Osteoblast (primary cell): ENCODE measurements around the gene ADGRV1. TPM values are rescaled to one million over a fixed set of nuclear protein-coding genes. Genes with fewer than 3 reads are reported as not detected.

Experiments used
- DNase-seq: peaks from one replicate; pipeline ENCODE4 v3.0.0; 2011; ENCODE audit warnings: low spot score, mixed read lengths; ENCODE audit not compliant: insufficient read length; ENCODE audit errors: missing footprints
- H2AFZ ChIP-seq: 2 replicates; pipeline ENCODE4 v1.6.0; 2011; ENCODE audit warnings: mild to moderate bottlenecking, low read length
- H3K27ac ChIP-seq: 2 replicates; pipeline ENCODE4 v1.5.1; 2011; ENCODE audit warnings: mild to moderate bottlenecking, low read depth, low read length, moderate library complexity
- H3K27me3 ChIP-seq: 2 replicates; pipeline ENCODE4 v1.6.0; 2012; ENCODE audit warnings: mild to moderate bottlenecking, control low read depth, inconsistent platforms, low read length, moderate library complexity; ENCODE audit not compliant: insufficient read depth
- H3K36me3 ChIP-seq: 2 replicates; pipeline ENCODE4 v1.5.1; 2011; ENCODE audit warnings: mild to moderate bottlenecking, low read length, control low read depth, moderate library complexity; ENCODE audit not compliant: insufficient read depth
- H3K4me1 ChIP-seq: 2 replicates; pipeline ENCODE4 v1.5.1; 2011; ENCODE audit warnings: mild to moderate bottlenecking, low read length, control low read depth, moderate library complexity; ENCODE audit not compliant: insufficient read depth
- H3K4me2 ChIP-seq: 2 replicates; pipeline ENCODE4 v1.6.0; 2011; ENCODE audit warnings: mild to moderate bottlenecking, low read length; ENCODE audit not compliant: insufficient read depth
- H3K4me3 ChIP-seq: fragments of 200-600 bp; sonication (generic); 3 replicates; pipeline ENCODE4 v1.5.1; 2012; ENCODE audit warnings: mild to moderate bottlenecking, low read length, inconsistent platforms; ENCODE audit not compliant: insufficient read depth
- H3K79me2 ChIP-seq: 2 replicates; pipeline ENCODE4 v1.6.0; 2012; ENCODE audit warnings: mild to moderate bottlenecking, low read length, control low read depth, inconsistent platforms; ENCODE audit not compliant: insufficient read depth
- H3K9me3 ChIP-seq: 2 replicates; pipeline ENCODE4 v1.5.1; 2011; ENCODE audit warnings: low read depth, low read length, control low read depth
- H4K20me1 ChIP-seq: 2 replicates; pipeline ENCODE4 v1.6.0; 2012; ENCODE audit warnings: mild to moderate bottlenecking, low read length, control low read depth; ENCODE audit not compliant: insufficient read depth
- total RNA-seq: library from RNA; depleted of rRNA; stranded (reverse); fragments of >200 nt; gene quantifications from 2 replicates; pipeline ENCODE4 v1.2.3, GENCODE V29; 2012
- TF ChIP-seq, protein P1 (sequence below): IDR thresholded peaks from 2 replicates; pipeline ENCODE4 v1.5.1; 2011; ENCODE audit warnings: mild to moderate bottlenecking, low read depth, low read length, moderate library complexity; ENCODE audit errors: extremely low read depth

Gene ADGRV1
- total RNA-seq, 1 donor = under 0.01 TPM

GRCh38 chr5:90557871-90558270 lies 726 bp upstream of the ADGRV1 start:
- peaks cover 43% of the 10 kb centered on the region for H3K27me3 ChIP-seq
- no peaks in the 10 kb centered on the region for H3K4me1 ChIP-seq
- TF ChIP-seq, protein P1, sequence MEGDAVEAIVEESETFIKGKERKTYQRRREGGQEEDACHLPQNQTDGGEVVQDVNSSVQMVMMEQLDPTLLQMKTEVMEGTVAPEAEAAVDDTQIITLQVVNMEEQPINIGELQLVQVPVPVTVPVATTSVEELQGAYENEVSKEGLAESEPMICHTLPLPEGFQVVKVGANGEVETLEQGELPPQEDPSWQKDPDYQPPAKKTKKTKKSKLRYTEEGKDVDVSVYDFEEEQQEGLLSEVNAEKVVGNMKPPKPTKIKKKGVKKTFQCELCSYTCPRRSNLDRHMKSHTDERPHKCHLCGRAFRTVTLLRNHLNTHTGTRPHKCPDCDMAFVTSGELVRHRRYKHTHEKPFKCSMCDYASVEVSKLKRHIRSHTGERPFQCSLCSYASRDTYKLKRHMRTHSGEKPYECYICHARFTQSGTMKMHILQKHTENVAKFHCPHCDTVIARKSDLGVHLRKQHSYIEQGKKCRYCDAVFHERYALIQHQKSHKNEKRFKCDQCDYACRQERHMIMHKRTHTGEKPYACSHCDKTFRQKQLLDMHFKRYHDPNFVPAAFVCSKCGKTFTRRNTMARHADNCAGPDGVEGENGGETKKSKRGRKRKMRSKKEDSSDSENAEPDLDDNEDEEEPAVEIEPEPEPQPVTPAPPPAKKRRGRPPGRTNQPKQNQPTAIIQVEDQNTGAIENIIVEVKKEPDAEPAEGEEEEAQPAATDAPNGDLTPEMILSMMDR = no peak
- peak overlapping the region; percentile 47 for H3K4me3 ChIP-seq
- H3K4me2 ChIP-seq = peak overlapping the region; percentile 59
- H3K27ac ChIP-seq = no peak overlapping the region
- H3K9me3 ChIP-seq = no peaks in the 10 kb centered on the region
- no peaks in the 10 kb centered on the region for H3K79me2 ChIP-seq
- H2AFZ ChIP-seq = no peak overlapping the region
- no peaks in the 10 kb centered on the region for H4K20me1 ChIP-seq
- no peak for DNase-seq
- H3K36me3 ChIP-seq = no peaks in the 10 kb centered on the region

DNA sequence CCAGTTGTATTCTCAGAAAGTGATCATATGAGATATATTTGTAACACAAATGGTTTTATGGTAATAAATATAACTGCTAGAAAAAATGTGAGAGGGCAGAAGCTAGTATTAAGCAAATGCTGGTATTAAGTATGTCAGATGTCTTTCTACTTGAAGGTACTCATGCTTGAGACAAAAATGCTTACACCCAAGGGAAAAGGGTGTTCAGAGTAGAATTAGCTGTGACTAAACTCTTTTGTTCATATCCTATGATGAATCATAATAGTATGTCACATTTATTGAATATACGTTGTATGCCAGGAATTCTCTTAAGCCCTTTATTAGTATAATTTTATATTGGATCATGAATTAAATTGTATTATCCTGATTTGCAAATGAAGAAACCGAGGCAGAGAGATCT lies 2.2 kb downstream of the ADGRV1 start:
- Histone ChIP-seq H3K27me3 (peaks cover 45% of the 10 kb centered on the region), H3K4me3 (no peak overlapping the region), H3K4me2 (no peak overlapping the region), H3K36me3 (no peaks in the 10 kb centered on the region), H3K9me3 (no peaks in the 10 kb centered on the region), H2AFZ (no peak overlapping the region), H3K79me2 (no peaks in the 10 kb centered on the region), H4K20me1 (no peaks in the 10 kb centered on the region), H3K4me1 (no peaks in the 10 kb centered on the region), H3K27ac (no peak overlapping the region)
- DNase-seq = no peak
- TF ChIP-seq, protein P1 = no peak

DNA sequence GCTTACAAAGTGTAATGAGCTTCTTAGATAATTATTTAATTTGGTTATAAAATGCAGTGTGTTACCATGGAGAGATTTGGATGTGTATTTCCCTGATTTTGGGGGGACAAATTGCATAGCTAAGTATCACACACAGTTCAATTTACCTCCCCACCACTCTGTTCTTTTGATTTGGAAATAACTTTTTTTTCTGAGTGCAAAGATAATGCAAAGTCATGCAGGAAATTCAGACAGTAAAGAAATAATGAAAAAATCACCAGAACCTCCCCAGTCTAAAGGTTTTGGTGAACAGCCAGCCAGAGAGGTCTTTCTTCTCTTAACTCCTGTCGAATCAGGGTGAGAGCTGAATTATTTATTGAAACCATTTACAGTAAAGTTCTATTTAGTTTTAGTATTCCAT lies 3.2 kb downstream of the ADGRV1 start:
- no peak overlapping the region for H3K4me3 ChIP-seq

DNA sequence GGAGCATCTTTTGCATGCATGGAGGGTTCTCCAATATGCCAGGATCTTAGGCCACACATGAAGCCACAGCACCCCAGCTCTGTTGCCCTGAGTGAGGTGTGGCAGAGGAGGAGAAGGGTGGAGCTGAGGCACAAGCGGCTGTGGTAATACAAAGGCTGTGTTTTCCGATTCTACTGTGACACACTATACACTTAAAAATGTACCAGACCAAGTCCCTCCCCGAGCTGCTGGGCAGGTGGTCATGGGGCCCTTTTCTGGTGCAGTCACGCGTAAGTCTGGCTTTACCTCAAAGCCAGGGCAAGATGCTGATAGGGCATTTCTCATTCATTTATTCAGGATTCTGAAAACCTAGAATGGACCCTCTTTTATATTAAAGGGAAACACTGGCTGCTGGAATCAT lies 3.7 kb downstream of the ADGRV1 start:
- Histone ChIP-seq H3K4me3 (no peak overlapping the region), H3K9me3 (no peaks in the 10 kb centered on the region), H3K4me2 (no peak overlapping the region), H3K4me1 (no peaks in the 10 kb centered on the region), H2AFZ (no peak overlapping the region), H3K79me2 (no peaks in the 10 kb centered on the region), H3K27ac (no peak overlapping the region), H3K36me3 (no peaks in the 10 kb centered on the region), H3K27me3 (peaks cover 31% of the 10 kb centered on the region), H4K20me1 (no peaks in the 10 kb centered on the region)
- TF ChIP-seq, protein P1 = no peak
- no peak for DNase-seq

More for the DNA sequence above, 3.2 kb downstream of the ADGRV1 start:
- no peaks in the 10 kb centered on the region for H3K36me3 ChIP-seq
- no peak overlapping the region for H3K4me2 ChIP-seq
- H3K27ac ChIP-seq = no peak overlapping the region
- no peaks in the 10 kb centered on the region for H3K4me1 ChIP-seq
- H4K20me1 ChIP-seq = no peaks in the 10 kb centered on the region
- H3K79me2 ChIP-seq = no peaks in the 10 kb centered on the region
- TF ChIP-seq, protein P1 = no peak
- no peak overlapping the region for H2AFZ ChIP-seq
- no peak for DNase-seq
- no peaks in the 10 kb centered on the region for H3K9me3 ChIP-seq
- peaks cover 36% of the 10 kb centered on the region for H3K27me3 ChIP-seq
